KG1 (cell line): ENCODE data around the gene KCNAB1.
"Not testable (repeated sequence)": the region's sequence is repeated elsewhere in the genome, so short reads cannot be mapped to it uniquely, and the experiment has no call there.

ENCODE experiments used
- DNase-seq: peaks from one replicate; lab custom pipeline; 2025; lab: John Stamatoyannopoulos, UW

The KCNAB1 gene

GRCh38 chr3:156222381-156222780 lies 102.0 kb downstream of the KCNAB1 start:
- not testable (repeated sequence) for DNase-seq

GRCh38 chr3:156224046-156224445 lies 103.7 kb downstream of the KCNAB1 start:
- DNase-seq: not testable (repeated sequence)

- DNase-seq: no peak
Measured at GRCh38 chr3:156226676-156227420, 106.5 kb downstream of the KCNAB1 start.

GRCh38 chr3:156227704-156228103 lies 107.3 kb downstream of the KCNAB1 start:
- no peak for DNase-seq

GRCh38 chr3:156230278-156230900 lies 110.0 kb downstream of the KCNAB1 start:
- no peak for DNase-seq

GRCh38 chr3:156231221-156231620 lies 110.8 kb downstream of the KCNAB1 start:
- not testable (repeated sequence) for DNase-seq

GRCh38 chr3:156233876-156234275 lies 113.5 kb downstream of the KCNAB1 start:
- no peak for DNase-seq

- DNase-seq: no peak
Measured at GRCh38 chr3:156236556-156237260, 116.3 kb downstream of the KCNAB1 start.

GRCh38 chr3:156240642-156241041 lies 120.3 kb downstream of the KCNAB1 start:
- no peak for DNase-seq

GRCh38 chr3:156246961-156247725 lies 126.8 kb downstream of the KCNAB1 start:
- no peak for DNase-seq

- no peak for DNase-seq
Measured at GRCh38 chr3:156250550-156250949, 130.2 kb downstream of the KCNAB1 start.

GRCh38 chr3:156251424-156251823 lies 131.0 kb downstream of the KCNAB1 start:
- no peak for DNase-seq

- no peak for DNase-seq
Measured at GRCh38 chr3:156252656-156253055, 132.3 kb downstream of the KCNAB1 start.

GRCh38 chr3:156253150-156253549 lies 132.8 kb downstream of the KCNAB1 start:
- DNase-seq: no peak

GRCh38 chr3:156256256-156256655 lies 135.9 kb downstream of the KCNAB1 start:
- DNase-seq: no peak

- no peak for DNase-seq
Measured at GRCh38 chr3:156256945-156257344, 136.6 kb downstream of the KCNAB1 start.

GRCh38 chr3:156258301-156258700 lies 137.9 kb downstream of the KCNAB1 start:
- DNase-seq: no peak

- no peak for DNase-seq
Measured at GRCh38 chr3:156259896-156260295, 139.5 kb downstream of the KCNAB1 start.

- no peak for DNase-seq
Measured at GRCh38 chr3:156260331-156260730, 140.0 kb downstream of the KCNAB1 start.

- DNase-seq: no peak
Measured at GRCh38 chr3:156264771-156265170, 144.4 kb downstream of the KCNAB1 start.

- no peak for DNase-seq
Measured at GRCh38 chr3:156271508-156271907, 151.1 kb downstream of the KCNAB1 start.

- DNase-seq: no peak
Measured at GRCh38 chr3:156271995-156272719, 151.8 kb downstream of the KCNAB1 start.
